Panc1 (cell line): ENCODE data around the gene SCN2B. TPM values are rescaled to one million over a fixed set of nuclear protein-coding genes. Genes with fewer than 3 reads are reported as not detected.

Experiments used
- ATAC-seq: fragments of 200-7000 bp; cut with Tn5 transposase; 2 replicates; pipeline ENCODE4 v1.9.1; 2020; ENCODE audit warnings: mild to moderate bottlenecking, moderate library complexity
- BruUV-seq: library from RNA; stranded (reverse); fragments of 400-500 nt; replicated peaks from 2 replicates; lab custom pipeline; 2021; lab: Mats Ljungman, UMichigan
- CTCF ChIA-PET: fragments of 300-600 bp; sonication (Branson Sonifier 250); formaldehyde crosslinking; loops from one replicate; lab custom pipeline; 2022; ENCODE audit warnings: antibody characterized with exemption; lab: Charles Lee
- POLR2A ChIA-PET: fragments of 300-600 bp; sonication (Branson Sonifier 250); formaldehyde crosslinking; loops from one replicate; lab custom pipeline; 2022; ENCODE audit warnings: antibody characterized with exemption; lab: Charles Lee
- DNase-seq: peaks from one replicate; pipeline ENCODE4 v3.0.0-alpha.2; 2010; ENCODE audit warnings: low read depth, low spot score
- H3K27ac ChIP-seq: 2 replicates; pipeline ENCODE4 v1.5.1; 2011; ENCODE audit warnings: mild to moderate bottlenecking, low read length, inconsistent platforms
- H3K27me3 ChIP-seq: fragments of 200-500 bp; sonication (Bioruptor generic); 2 replicates; pipeline ENCODE4 v1.6.0; 2014; ENCODE audit warnings: low read length, inconsistent platforms; ENCODE audit not compliant: control insufficient read depth, insufficient read depth
- H3K36me3 ChIP-seq: fragments of 200-500 bp; sonication (Bioruptor generic); 2 replicates; pipeline ENCODE4 v1.5.1; 2014; ENCODE audit warnings: inconsistent platforms, mild to moderate bottlenecking, low read length, moderate library complexity; ENCODE audit not compliant: control insufficient read depth, insufficient read depth
- H3K4me1 ChIP-seq: 2 replicates; pipeline ENCODE4 v1.5.1; 2011; ENCODE audit warnings: inconsistent platforms, mild to moderate bottlenecking, low read length, moderate library complexity; ENCODE audit not compliant: control insufficient read depth, insufficient read depth
- H3K4me3 ChIP-seq, 2 experiments: 2 replicates each; pipeline ENCODE4 v1.5.1; 2011 to 2012; ENCODE audit warnings: low read depth in 2 of 2, low read length in 2 of 2, mild to moderate bottlenecking in 2 of 2, inconsistent platforms in 1 of 2, moderate library complexity in 1 of 2
- H3K9me3 ChIP-seq: fragments of 200-500 bp; sonication (Bioruptor generic); 2 replicates; pipeline ENCODE4 v1.5.1; 2014; ENCODE audit warnings: low read depth, mild to moderate bottlenecking, inconsistent platforms, low read length, moderate library complexity; ENCODE audit not compliant: control insufficient read depth, insufficient read depth
- CTCF ChIP-seq: fragments of 450-650 bp; IDR thresholded peaks from 2 replicates; pipeline ENCODE4 v1.5.1; 2017; ENCODE audit warnings: mild to moderate bottlenecking
- POLR2AphosphoS5 ChIP-seq: IDR thresholded peaks from 2 replicates; pipeline ENCODE4 v1.6.1; 2012; ENCODE audit warnings: mild to moderate bottlenecking, low read depth, low read length, moderate library complexity
- REST ChIP-seq, 2 experiments: IDR thresholded peaks; 2 replicates each; pipeline ENCODE4 v1.6.1; 2011 to 2012; ENCODE audit warnings: low read depth in 2 of 2, control low read depth in 1 of 2, low read length in 1 of 2, mild to moderate bottlenecking in 1 of 2, moderate library complexity in 1 of 2; ENCODE audit not compliant: insufficient read depth in 1 of 2
- SIN3A ChIP-seq: IDR thresholded peaks from 2 replicates; pipeline ENCODE4 v1.6.1; 2012; ENCODE audit warnings: low read depth, mild to moderate bottlenecking, low read length, moderate library complexity, borderline replicate concordance; ENCODE audit not compliant: insufficient read depth
- TCF7L2 ChIP-seq: IDR thresholded peaks from 2 replicates; pipeline ENCODE4 v1.6.1; 2011; ENCODE audit warnings: mild to moderate bottlenecking, low read depth, low read length, inconsistent platforms
- in situ Hi-C: cut with HindIII; loops from 2 replicates; pipeline ENCODE4 v1.10.0; 2016; ENCODE audit warnings: low sequenced_read_pairs, low pct_unique_long_range_greater_than_20kb
- intact Hi-C: fragments of 100-400 bp; cut with micrococcal nuclease; formaldehyde crosslinking; loops from one replicate; pipeline ENCODE4 v1.10.0; 2022; ENCODE audit not compliant: unreplicated experiment
- total RNA-seq: library from RNA; stranded (reverse); gene quantifications from one replicate; pipeline ENCODE4 v1.2.1, GENCODE V29; 2021; ENCODE audit not compliant: unreplicated experiment

Gene SCN2B
- total RNA-seq, 1 experiment from 2014 or later: not detected

GRCh38 chr11:118128310-118128709 lies 48.1 kb downstream of the SCN2B start:
- CTCF ChIA-PET: no interaction called here
- intact Hi-C loops: no loop called here

GRCh38 chr11:118126082-118126838 lies 50.2 kb downstream of the SCN2B start:
- ChIA-PET CTCF (no interaction called here), POLR2A (interaction anchor here (0.6 to 1.0 kb wide), 2 partner anchors 8 to 806 kb away, joined by 3 read pairs; no protein-coding TSS in a partner anchor)
- Histone ChIP-seq H3K9me3 (no peaks in the 10 kb centered on the region), H3K27me3 (peaks cover 12% of the 10 kb centered on the region), H3K27ac (no peak overlapping the region), H3K4me1 (no peaks in the 10 kb centered on the region), H3K4me3 (no peak overlapping the region), H3K36me3 (no peaks in the 10 kb centered on the region)
- TF ChIP-seq SIN3A (no peak), POLR2AphosphoS5 (peak; percentile 74)
- DNase-seq: no peak
- ATAC-seq: peak; percentile 80
- intact Hi-C loops: no loop called here
- BruUV-seq: no TSS peak
- in situ Hi-C loops: no loop called here

More at GRCh38 chr11:118128310-118128709, 48.1 kb downstream of the SCN2B start:
- no peaks in the 10 kb centered on the region for H3K36me3 ChIP-seq
- H3K27me3 ChIP-seq: peaks cover 2% of the 10 kb centered on the region; the same call in 1 of the 2 replicates
- POLR2A ChIA-PET: no interaction called here
- no peak for ATAC-seq
- no peak overlapping the region for H3K27ac ChIP-seq
- no peak overlapping the region for H3K4me3 ChIP-seq
- TF ChIP-seq SIN3A (no peak), REST (IDR thresholded peaks at IDR 0.05; ENCODE audit: insufficient read depth in 1 of 2, low read depth in 2 of 2, low read length in 1 of 2) (no peak), CTCF (no peak), TCF7L2 (no peak), POLR2AphosphoS5 (no peak)
- in situ Hi-C loops: no loop called here
- no TSS peak for BruUV-seq
- no peaks in the 10 kb centered on the region for H3K4me1 ChIP-seq
- DNase-seq: no peak
- no peaks in the 10 kb centered on the region for H3K9me3 ChIP-seq
